ENCODE data around the gene NEDD9.

The NEDD9 gene

DNA sequence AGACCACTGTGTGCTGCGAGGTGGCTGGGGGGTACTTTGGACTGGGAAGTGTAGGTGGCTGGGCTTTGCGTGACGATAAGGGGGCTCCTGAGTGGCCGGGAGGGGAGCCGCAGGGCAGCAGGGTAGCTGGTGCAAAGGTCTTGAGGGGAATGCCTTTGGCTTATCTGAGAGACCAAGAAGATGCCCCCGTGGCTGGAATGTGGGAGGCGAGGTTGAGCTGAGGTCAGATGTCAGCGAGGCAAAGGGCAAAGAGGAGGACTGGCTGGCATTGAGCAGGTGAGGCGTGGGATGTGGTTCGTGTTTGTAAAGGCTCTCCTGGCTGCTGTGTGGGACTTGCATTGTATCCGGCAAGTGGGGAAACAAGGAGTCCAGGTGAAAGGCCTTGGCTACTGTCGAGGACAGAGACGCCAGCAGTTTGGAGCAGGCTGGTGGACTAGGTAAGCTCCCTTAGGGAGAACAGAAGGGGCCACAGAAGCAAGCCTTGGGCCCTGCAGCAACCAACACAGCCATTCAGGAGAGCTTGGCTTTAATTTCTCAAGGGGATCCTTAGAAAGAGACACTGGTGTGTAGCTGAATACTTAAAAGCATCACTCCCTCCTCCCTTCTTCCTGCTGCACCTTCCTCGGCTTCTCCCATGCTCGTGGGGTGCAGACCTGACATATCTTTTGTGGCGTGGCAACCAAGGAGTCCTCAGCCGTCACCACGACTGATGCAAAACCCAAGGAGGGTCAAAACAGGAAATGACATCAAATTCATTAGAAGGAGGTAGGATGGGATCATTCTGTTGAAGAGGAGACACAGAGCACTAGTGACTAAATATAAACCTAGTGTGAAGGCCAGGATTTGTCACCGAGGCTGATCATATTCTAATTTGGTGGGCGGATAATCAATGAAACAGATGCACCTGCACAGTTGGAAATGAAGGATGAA lies 67.5 kb downstream of the NEDD9 start:
- H3K27ac Mint-ChIP-seq: peak overlapping the region; percentile 11
- no peak overlapping the region for H3K4me3 Mint-ChIP-seq
- DNase-seq: no peak
- peaks cover 16% of the 10 kb centered on the region for H3K4me1 Mint-ChIP-seq
- H3K36me3 Mint-ChIP-seq (ENCODE audit: low read depth): no peaks in the 10 kb centered on the region
- no peaks in the 10 kb centered on the region for H3K9me3 Mint-ChIP-seq
- TF ChIP-seq CTCF (IDR thresholded peaks at IDR 0.05): no peak
- H3K27me3 Mint-ChIP-seq (ENCODE audit: low read depth, poor library complexity): peaks cover 5% of the 10 kb centered on the region

- no peak overlapping the region for H3K4me3 Mint-ChIP-seq
- no peaks in the 10 kb centered on the region for H3K9me3 Mint-ChIP-seq
- H3K27ac Mint-ChIP-seq: no peak overlapping the region
- H3K4me1 Mint-ChIP-seq: peaks cover 16% of the 10 kb centered on the region
- no peak for TF ChIP-seq CTCF (IDR thresholded peaks at IDR 0.05)
- no peak for DNase-seq
- H3K36me3 Mint-ChIP-seq (ENCODE audit: low read depth): no peaks in the 10 kb centered on the region
- peaks cover 5% of the 10 kb centered on the region for H3K27me3 Mint-ChIP-seq (ENCODE audit: low read depth, poor library complexity)
Measured at GRCh38 chr6:11163932-11164331, 68.5 kb downstream of the NEDD9 start.

- Mint-ChIP-seq H3K27me3 (ENCODE audit: low read depth, poor library complexity) (peaks cover 5% of the 10 kb centered on the region), H3K27ac (no peak overlapping the region), H3K4me1 (peaks cover 16% of the 10 kb centered on the region), H3K9me3 (no peaks in the 10 kb centered on the region), H3K4me3 (no peak overlapping the region), H3K36me3 (ENCODE audit: low read depth) (no peaks in the 10 kb centered on the region)
- no peak for TF ChIP-seq CTCF (IDR thresholded peaks at IDR 0.05)
- no peak for DNase-seq
Measured at GRCh38 chr6:11162262-11162661, 70.2 kb downstream of the NEDD9 start.

DNA sequence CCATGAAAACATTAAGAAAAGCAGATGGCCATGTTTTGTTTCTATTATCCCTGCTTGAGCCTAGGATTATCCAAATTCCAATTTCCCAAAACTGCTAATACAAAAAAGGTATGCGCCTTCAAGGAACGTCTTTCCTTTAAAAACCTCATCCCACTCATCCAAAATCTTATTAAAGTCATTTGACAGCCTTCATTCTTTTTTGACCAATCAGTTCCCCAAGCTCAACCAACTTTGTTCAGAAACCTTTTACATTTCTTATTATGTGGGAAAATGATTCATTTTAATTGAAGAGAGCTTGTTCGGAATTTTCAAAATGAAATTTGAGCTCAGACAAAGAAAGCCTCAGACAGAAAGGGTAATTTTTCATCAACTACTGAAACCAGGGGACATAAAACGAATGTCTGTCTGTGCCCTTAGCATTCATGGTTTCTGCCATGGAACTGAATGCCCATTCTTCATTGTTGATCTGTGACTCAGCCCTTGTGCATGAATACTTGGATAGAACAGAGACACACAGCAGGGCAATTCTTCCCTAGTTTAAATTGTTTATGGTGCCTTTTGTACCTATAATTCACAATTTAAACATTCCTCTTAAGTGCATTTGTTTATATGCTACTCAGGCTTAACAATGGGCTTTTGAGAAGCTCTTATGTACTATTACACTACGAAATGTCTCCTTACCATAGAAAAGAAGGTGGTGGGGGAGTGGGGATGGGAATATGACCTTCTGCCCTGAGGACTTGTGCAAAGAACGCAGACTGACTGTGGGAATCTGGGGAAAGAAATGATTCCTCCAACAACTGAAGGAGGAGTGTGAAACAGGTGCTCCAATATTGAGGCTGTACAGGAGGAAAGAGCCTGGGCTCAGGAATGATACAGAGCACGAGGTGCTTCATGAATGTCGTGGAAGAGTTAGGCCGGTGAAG lies 71.2 kb downstream of the NEDD9 start:
- no peak for TF ChIP-seq CTCF (IDR thresholded peaks at IDR 0.05)
- H3K4me1 Mint-ChIP-seq: peaks cover 16% of the 10 kb centered on the region
- peaks cover 5% of the 10 kb centered on the region for H3K27me3 Mint-ChIP-seq (ENCODE audit: low read depth, poor library complexity)
- no peaks in the 10 kb centered on the region for H3K9me3 Mint-ChIP-seq
- H3K4me3 Mint-ChIP-seq: no peak overlapping the region
- H3K36me3 Mint-ChIP-seq (ENCODE audit: low read depth): no peaks in the 10 kb centered on the region
- H3K27ac Mint-ChIP-seq: no peak overlapping the region
- no peak for DNase-seq

- TF ChIP-seq CTCF (IDR thresholded peaks at IDR 0.05): no peak
- Mint-ChIP-seq H3K4me1 (peaks cover 16% of the 10 kb centered on the region), H3K27ac (no peak overlapping the region), H3K36me3 (ENCODE audit: low read depth) (no peaks in the 10 kb centered on the region), H3K4me3 (no peak overlapping the region), H3K27me3 (ENCODE audit: low read depth, poor library complexity) (peaks cover 5% of the 10 kb centered on the region), H3K9me3 (no peaks in the 10 kb centered on the region)
- no peak for DNase-seq
Measured at GRCh38 chr6:11160199-11160598, 72.3 kb downstream of the NEDD9 start.
